ENCODE measurements around the gene HDAC4. TPM values are rescaled to one million over a fixed set of nuclear protein-coding genes. Genes with fewer than 3 reads are reported as not detected.

The HDAC4 gene
- total RNA-seq, 1 experiment from 2014 or later: 32.0 TPM

DNA sequence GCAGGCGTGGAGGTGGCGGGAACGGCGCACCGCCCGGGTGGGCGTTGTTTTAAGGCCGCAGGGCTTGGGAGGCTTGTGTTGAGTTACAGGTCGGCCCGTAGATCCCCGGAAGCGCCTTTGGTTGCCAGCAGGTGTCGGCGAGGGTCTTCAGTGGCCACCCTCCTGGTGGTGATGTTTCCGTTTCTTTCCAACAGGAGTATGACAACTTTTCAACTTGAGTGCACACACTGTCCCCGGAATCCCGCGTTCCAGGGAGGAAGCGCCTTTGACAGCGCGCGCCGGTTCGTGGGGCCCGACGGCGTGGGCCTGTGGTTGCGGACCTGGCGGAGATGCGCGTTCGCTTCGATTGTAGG lies 1.0 kb upstream of the HDAC4 start:
- Mint-ChIP-seq H3K4me1 (peaks cover 30 to 35% of the 10 kb centered on the region in 2 experiments), H3K9me3 (no peaks in the 10 kb centered on the region), H3K27ac (peak overlapping the region in 2 of 3 experiments; percentile 78 to 88; a peak in 4 of 7 replicates), H3K27me3 (ENCODE audit: low read depth) (peaks cover 2% of the 10 kb centered on the region; the same call in 1 of the 2 replicates), H3K4me3 (peak overlapping the region; percentile 81 to 86), H3K36me3 (ENCODE audit: insufficient read depth in 1 of 3, low read depth in 3 of 3) (no peaks in the 10 kb centered on the region; a peak in 1 of 7 replicates)
- no peak overlapping the region for H3K23ac ChIP-seq (ENCODE audit: insufficient read length, low read depth, low read length)
- no peak overlapping the region for H4K8ac ChIP-seq (replicated peaks; ENCODE audit: insufficient read length, low read depth, low read length)
- no peak overlapping the region for H4K5ac ChIP-seq (ENCODE audit: insufficient read length, low read depth, low read length)
- H3T11ph ChIP-seq (ENCODE audit: low read length): no peak overlapping the region
- no peak overlapping the region for H2BK120ac ChIP-seq (ENCODE audit: low read depth, low read length, poor library complexity, severe bottlenecking)
- H3K14ac ChIP-seq (ENCODE audit: insufficient read depth, low read length): peak overlapping the region; percentile 87
- TF ChIP-seq, protein P1, sequence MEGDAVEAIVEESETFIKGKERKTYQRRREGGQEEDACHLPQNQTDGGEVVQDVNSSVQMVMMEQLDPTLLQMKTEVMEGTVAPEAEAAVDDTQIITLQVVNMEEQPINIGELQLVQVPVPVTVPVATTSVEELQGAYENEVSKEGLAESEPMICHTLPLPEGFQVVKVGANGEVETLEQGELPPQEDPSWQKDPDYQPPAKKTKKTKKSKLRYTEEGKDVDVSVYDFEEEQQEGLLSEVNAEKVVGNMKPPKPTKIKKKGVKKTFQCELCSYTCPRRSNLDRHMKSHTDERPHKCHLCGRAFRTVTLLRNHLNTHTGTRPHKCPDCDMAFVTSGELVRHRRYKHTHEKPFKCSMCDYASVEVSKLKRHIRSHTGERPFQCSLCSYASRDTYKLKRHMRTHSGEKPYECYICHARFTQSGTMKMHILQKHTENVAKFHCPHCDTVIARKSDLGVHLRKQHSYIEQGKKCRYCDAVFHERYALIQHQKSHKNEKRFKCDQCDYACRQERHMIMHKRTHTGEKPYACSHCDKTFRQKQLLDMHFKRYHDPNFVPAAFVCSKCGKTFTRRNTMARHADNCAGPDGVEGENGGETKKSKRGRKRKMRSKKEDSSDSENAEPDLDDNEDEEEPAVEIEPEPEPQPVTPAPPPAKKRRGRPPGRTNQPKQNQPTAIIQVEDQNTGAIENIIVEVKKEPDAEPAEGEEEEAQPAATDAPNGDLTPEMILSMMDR (conservative IDR thresholded peaks at IDR 0.05): peak; percentile 51
- H3K79me1 ChIP-seq (ENCODE audit: insufficient read depth, low read depth, low read length, poor library complexity, severe bottlenecking): no peaks in the 10 kb centered on the region
- no peak overlapping the region for H4K91ac ChIP-seq (ENCODE audit: insufficient read length, low read depth, low read length)
- H3K4me1 ChIP-seq (ENCODE audit: insufficient read depth, low read length): no peaks in the 10 kb centered on the region
- H3K56ac ChIP-seq (ENCODE audit: insufficient read length, low read depth, low read length): no peak overlapping the region
- no peak overlapping the region for H2AK5ac ChIP-seq (ENCODE audit: insufficient read length, low read length)
- no peak overlapping the region for H3K27ac ChIP-seq (ENCODE audit: insufficient read length, low read depth, low read length)
- no peaks in the 10 kb centered on the region for H3K27me3 ChIP-seq (ENCODE audit: insufficient read depth, low read length)
- no peaks in the 10 kb centered on the region for H3K9me3 ChIP-seq (ENCODE audit: control insufficient read depth, low read depth, low read length)
- H3K4me2 ChIP-seq (ENCODE audit: insufficient read depth, insufficient read length, low read length): peak overlapping the region; percentile 53
- WGBS (ENCODE audit: extremely low coverage, insufficient read length, low lambda C conversion rate): no CpG with 5 or more reads among the region's 33 CpGs
- no peak overlapping the region for H2BK20ac ChIP-seq (ENCODE audit: low read depth, low read length, poor library complexity, severe bottlenecking)
- H2BK12ac ChIP-seq (ENCODE audit: insufficient read length, low read depth, low read length): no peak overlapping the region
- H2BK15ac ChIP-seq (ENCODE audit: low read depth, low read length): no peak overlapping the region
- no peak overlapping the region for H2AFZ ChIP-seq (ENCODE audit: low read length)
- no peak overlapping the region for H2BK5ac ChIP-seq (ENCODE audit: insufficient read length, low read length)
- no peaks in the 10 kb centered on the region for H4K20me1 ChIP-seq (ENCODE audit: control insufficient read depth, insufficient read depth, insufficient read length)
- H3K4ac ChIP-seq (ENCODE audit: low read depth, low read length): no peak overlapping the region
- peak overlapping the region; percentile 55 for H3K18ac ChIP-seq (ENCODE audit: insufficient read length, low read depth, low read length)
- no peaks in the 10 kb centered on the region for H3K23me2 ChIP-seq (ENCODE audit: insufficient read length, low read depth, low read length, poor library complexity, severe bottlenecking)
- no peak for DNase-seq
- H3K79me2 ChIP-seq (ENCODE audit: insufficient read depth, low read length): peaks cover 11% of the 10 kb centered on the region; the same call in 1 of the 2 replicates
- H3K9ac ChIP-seq (ENCODE audit: extremely low read depth, insufficient read length, low read length): peak overlapping the region; percentile 52
